ENCODE measurements around the gene BCL2L1. TPM values are rescaled to one million over a fixed set of nuclear protein-coding genes. Genes with fewer than 3 reads are reported as not detected.

BCL2L1 gene
- total and polyA plus RNA-seq, 10 of the 15 experiments (the other 5 are each of a cell fraction or from before 2014, with no cell fraction given) = 0.63 to 67.7 (median 43.6) TPM

DNA sequence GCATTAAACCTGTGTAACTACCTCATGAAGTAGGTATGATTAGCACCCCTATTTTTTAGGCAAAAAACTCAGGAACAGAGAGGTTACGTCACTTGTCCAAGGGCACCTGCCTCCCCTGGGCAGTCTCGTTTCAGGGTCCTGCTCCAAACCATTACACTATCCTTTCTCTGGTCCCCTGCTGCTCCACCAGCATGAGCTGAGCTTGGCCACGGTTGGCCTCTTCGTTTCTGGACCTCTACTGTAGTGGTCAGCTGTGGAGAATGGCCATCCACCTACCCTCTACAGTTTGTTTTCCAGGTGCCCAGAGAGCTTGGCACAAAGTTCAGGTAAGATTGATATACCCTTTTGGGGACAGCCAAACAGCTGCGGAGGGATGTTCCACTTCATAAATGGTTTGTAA lies 68.1 kb downstream of the BCL2L1 start:
- SMC1A ChIA-PET (ENCODE audit: uncharacterized antibody, unreplicated experiment) = no interaction called here
- Histone ChIP-seq H3K9me3 (replicated peaks; ENCODE audit: control insufficient read depth, insufficient read depth, low read length) (no peaks in the 10 kb centered on the region), H3K79me2 (ENCODE audit: control insufficient read depth, insufficient read depth, low read length) (no peaks in the 10 kb centered on the region), H3K36me3 (ENCODE audit: control insufficient read depth in 2 of 2, insufficient read depth in 2 of 2, low read length in 1 of 2) (no peaks in the 10 kb centered on the region), H3K9ac (ENCODE audit: control insufficient read depth, insufficient read depth, low read length) (no peak overlapping the region), H3K4me2 (ENCODE audit: control insufficient read depth, insufficient read depth) (no peak overlapping the region), H3K27me3 (replicated peaks in 1 of 2; ENCODE audit: control insufficient read depth in 2 of 2, insufficient read depth in 2 of 2, low read length in 1 of 2) (no peaks in the 10 kb centered on the region), H3K27ac (ENCODE audit: control insufficient read depth, insufficient read depth) (no peak overlapping the region), H2AFZ (ENCODE audit: control insufficient read depth, low read depth, low read length) (no peak overlapping the region), H3K4me1 (ENCODE audit: control insufficient read depth, insufficient read depth, low read length) (no peaks in the 10 kb centered on the region), H4K20me1 (ENCODE audit: control insufficient read depth, insufficient read depth) (no peaks in the 10 kb centered on the region), H3K4me3 (no peak overlapping the region)
- CTCF ChIA-PET = interaction anchor here (1.8 kb wide), 1 partner anchor 69 kb away, joined by 10 read pairs; no protein-coding TSS in a partner anchor
- no peak for FAIRE-seq
- POLR2A ChIA-PET = no interaction called here
- RAD21 ChIA-PET (ENCODE audit: unreplicated experiment) = interaction anchor here (1.8 kb wide), 1 partner anchor 69 kb away, joined by 7 read pairs; no protein-coding TSS in a partner anchor
- intact Hi-C loops (cut with micrococcal nuclease; ENCODE audit: unreplicated experiment) (no loop called here), in situ Hi-C loops (cut with MboI) (no loop called here)
- no TSS peak for BruUV-seq (replicated peaks)
- WGBS (ENCODE audit: insufficient coverage, insufficient replicate concordance, low lambda C conversion rate, missing lambda C conversion rate) = 60% methylated on average over 5 of the region's 5 CpGs
- no peak for ATAC-seq
- no peak for DNase-seq (ENCODE audit: low read depth, low spot score)
- TF ChIP-seq, protein P1, sequence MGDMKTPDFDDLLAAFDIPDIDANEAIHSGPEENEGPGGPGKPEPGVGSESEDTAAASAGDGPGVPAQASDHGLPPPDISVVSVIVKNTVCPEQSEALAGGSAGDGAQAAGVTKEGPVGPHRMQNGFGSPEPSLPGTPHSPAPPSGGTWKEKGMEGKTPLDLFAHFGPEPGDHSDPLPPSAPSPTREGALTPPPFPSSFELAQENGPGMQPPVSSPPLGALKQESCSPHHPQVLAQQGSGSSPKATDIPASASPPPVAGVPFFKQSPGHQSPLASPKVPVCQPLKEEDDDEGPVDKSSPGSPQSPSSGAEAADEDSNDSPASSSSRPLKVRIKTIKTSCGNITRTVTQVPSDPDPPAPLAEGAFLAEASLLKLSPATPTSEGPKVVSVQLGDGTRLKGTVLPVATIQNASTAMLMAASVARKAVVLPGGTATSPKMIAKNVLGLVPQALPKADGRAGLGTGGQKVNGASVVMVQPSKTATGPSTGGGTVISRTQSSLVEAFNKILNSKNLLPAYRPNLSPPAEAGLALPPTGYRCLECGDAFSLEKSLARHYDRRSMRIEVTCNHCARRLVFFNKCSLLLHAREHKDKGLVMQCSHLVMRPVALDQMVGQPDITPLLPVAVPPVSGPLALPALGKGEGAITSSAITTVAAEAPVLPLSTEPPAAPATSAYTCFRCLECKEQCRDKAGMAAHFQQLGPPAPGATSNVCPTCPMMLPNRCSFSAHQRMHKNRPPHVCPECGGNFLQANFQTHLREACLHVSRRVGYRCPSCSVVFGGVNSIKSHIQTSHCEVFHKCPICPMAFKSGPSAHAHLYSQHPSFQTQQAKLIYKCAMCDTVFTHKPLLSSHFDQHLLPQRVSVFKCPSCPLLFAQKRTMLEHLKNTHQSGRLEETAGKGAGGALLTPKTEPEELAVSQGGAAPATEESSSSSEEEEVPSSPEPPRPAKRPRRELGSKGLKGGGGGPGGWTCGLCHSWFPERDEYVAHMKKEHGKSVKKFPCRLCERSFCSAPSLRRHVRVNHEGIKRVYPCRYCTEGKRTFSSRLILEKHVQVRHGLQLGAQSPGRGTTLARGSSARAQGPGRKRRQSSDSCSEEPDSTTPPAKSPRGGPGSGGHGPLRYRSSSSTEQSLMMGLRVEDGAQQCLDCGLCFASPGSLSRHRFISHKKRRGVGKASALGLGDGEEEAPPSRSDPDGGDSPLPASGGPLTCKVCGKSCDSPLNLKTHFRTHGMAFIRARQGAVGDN (IDR thresholded peaks at IDR 0.05) = no peak
- TF ChIP-seq KLF5 (IDR thresholded peaks at IDR 0.05; ENCODE audit: partially characterized antibody) (no peak), RAD51 (IDR thresholded peaks at IDR 0.05) (no peak), EGR1 (IDR thresholded peaks at IDR 0.05; ENCODE audit: borderline replicate concordance in 1 of 2, low read depth in 2 of 2, low read length in 2 of 2) (no peak), HDAC6 (IDR thresholded peaks at IDR 0.05; ENCODE audit: unreplicated experiment) (no peak), EP300 (IDR thresholded peaks at IDR 0.05; ENCODE audit: borderline replicate concordance in 1 of 2, control insufficient read depth in 1 of 2, low read depth in 2 of 2, low read length in 2 of 2) (no peak), SMC3 (IDR thresholded peaks at IDR 0.05; ENCODE audit: borderline replicate concordance, low read length) (no peak), EZH2 (IDR thresholded peaks at IDR 0.05; ENCODE audit: borderline replicate concordance, control insufficient read depth, low read depth, low read length) (no peak), ZNF384 (IDR thresholded peaks at IDR 0.05; ENCODE audit: borderline replicate concordance, low read depth, low read length) (no peak), ZBED1 (IDR thresholded peaks at IDR 0.05; ENCODE audit: borderline replicate concordance) (no peak), SMARCA5 (IDR thresholded peaks at IDR 0.05) (no peak), RELA (IDR thresholded peaks at IDR 0.05; ENCODE audit: borderline replicate concordance, partially characterized antibody) (no peak), MYC (IDR thresholded peaks at IDR 0.05; ENCODE audit: insufficient read depth, insufficient read length, insufficient replicate concordance, low read length, severe bottlenecking) (no peak), KAT2A (conservative IDR thresholded peaks at IDR 0.05; ENCODE audit: control insufficient read depth, low read depth, low read length) (no peak)
- TF ChIP-seq, protein P2, sequence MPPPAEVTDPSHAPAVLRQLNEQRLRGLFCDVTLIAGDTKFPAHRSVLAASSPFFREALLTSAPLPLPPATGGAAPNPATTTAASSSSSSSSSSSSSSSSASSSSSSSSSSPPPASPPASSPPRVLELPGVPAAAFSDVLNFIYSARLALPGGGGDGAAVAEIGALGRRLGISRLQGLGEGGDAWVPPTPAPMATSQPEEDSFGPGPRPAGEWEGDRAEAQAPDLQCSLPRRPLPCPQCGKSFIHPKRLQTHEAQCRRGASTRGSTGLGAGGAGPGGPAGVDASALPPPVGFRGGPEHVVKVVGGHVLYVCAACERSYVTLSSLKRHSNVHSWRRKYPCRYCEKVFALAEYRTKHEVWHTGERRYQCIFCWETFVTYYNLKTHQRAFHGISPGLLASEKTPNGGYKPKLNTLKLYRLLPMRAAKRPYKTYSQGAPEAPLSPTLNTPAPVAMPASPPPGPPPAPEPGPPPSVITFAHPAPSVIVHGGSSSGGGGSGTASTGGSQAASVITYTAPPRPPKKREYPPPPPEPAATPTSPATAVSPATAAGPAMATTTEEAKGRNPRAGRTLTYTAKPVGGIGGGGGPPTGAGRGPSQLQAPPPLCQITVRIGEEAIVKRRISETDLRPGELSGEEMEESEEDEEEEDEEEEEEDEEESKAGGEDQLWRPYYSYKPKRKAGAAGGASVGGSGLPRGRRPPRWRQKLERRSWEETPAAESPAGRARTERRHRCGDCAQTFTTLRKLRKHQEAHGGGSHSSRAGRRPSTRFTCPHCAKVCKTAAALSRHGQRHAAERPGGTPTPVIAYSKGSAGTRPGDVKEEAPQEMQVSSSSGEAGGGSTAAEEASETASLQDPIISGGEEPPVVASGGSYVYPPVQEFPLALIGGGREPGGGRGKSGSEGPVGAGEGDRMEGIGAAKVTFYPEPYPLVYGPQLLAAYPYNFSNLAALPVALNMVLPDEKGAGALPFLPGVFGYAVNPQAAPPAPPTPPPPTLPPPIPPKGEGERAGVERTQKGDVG (CRISPR knock-in tag; IDR thresholded peaks at IDR 0.05) = no peak
- TF ChIP-seq, protein P3, sequence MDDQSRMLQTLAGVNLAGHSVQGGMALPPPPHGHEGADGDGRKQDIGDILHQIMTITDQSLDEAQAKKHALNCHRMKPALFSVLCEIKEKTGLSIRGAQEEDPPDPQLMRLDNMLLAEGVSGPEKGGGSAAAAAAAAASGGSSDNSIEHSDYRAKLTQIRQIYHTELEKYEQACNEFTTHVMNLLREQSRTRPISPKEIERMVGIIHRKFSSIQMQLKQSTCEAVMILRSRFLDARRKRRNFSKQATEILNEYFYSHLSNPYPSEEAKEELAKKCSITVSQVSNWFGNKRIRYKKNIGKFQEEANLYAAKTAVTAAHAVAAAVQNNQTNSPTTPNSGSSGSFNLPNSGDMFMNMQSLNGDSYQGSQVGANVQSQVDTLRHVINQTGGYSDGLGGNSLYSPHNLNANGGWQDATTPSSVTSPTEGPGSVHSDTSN (IDR thresholded peaks at IDR 0.05; ENCODE audit: insufficient replicate concordance, low read depth, low read length) = no peak
